GM18498 (cell line): ENCODE data around the gene DBH.

Experiments used
- ATAC-seq: cut with Tn5 transposase; IDR thresholded peaks from one replicate; pipeline ENCODE4 v1.9.1; 2021; ENCODE audit warnings: mild to moderate bottlenecking, moderate library complexity; ENCODE audit not compliant: unreplicated experiment

DBH gene

DNA sequence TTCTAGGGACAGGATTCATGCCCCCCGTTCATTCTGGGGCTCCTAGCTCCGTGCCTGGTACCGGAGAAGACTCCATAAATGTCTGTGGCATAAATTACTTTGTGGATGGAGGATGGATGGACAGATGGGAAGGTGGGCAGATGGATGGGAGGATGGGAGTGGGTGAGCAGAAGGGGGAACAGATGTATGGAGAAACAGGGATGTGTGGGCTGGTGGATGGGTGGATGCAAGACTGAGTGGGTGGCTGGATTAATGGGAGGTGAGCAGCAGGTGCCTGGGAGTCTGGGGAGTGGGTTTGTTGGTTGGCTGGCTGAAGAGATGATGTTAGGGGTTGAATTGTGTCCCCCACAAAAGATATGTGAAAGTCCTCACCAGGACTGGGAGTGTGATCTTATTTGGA, 58.5 kb downstream of the DBH start:
- no peak for ATAC-seq

DNA sequence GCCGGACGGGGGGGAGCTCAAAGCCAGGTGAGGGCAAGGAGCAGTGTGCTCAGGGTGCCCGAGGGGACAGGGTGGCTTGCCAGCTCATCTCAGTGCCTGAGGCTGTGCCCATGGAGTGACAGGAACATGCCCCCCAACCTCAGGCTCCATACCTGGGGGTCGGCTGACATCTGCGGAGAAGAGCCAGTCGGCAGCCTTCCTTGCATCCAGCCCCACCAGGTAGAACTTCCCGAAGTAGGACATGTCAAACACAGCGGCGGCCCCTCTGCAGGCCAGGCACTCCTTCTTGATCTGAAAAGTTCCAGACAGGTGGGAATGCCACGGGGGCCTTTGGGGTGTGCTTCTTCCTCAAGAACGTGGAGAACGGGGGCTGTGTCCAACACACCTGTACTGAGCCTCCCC, 59.9 kb downstream of the DBH start:
- no peak for ATAC-seq

DNA sequence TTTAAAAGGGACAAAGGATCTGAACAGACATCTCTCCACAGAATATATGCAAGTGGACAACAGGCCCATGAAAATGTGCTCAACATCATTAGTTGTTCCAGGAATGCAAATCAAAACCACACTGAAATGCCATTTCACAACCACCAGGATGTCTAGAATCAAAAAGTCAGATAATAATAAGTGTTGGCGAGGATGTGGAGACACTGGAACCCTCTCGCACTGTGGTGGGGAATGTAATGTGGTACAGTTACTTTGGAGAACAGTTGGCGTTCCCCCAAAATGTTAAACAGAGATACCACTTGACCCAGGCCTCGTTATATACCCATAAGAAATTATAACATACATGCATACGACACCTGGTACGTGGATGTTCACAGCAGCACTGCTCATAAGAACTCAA, 63.4 kb downstream of the DBH start:
- no peak for ATAC-seq

DNA sequence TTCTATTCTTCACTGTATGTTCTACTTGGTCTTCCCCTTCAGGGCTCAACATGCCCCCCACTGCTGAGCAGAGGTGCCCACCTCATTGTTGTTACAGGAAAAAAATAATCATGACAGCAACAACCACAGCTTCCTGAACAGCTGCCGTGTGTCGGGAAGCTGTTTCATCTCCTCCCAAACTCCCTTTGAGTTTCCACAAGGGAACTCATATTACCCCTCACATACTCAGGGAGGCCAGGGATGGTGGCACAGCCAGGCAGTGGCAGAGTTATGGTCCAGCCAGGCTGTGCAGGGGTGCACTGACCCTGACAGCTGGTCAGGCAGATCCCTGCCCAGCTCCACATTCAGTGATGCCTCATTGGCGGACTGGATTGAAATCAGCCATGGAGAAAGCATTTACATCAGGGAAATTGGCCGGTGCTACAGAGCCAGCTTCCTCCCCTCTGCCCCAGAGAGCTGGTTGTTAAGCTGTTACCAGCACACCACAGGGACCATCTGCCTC, 64.7 kb downstream of the DBH start:
- no peak for ATAC-seq

DNA sequence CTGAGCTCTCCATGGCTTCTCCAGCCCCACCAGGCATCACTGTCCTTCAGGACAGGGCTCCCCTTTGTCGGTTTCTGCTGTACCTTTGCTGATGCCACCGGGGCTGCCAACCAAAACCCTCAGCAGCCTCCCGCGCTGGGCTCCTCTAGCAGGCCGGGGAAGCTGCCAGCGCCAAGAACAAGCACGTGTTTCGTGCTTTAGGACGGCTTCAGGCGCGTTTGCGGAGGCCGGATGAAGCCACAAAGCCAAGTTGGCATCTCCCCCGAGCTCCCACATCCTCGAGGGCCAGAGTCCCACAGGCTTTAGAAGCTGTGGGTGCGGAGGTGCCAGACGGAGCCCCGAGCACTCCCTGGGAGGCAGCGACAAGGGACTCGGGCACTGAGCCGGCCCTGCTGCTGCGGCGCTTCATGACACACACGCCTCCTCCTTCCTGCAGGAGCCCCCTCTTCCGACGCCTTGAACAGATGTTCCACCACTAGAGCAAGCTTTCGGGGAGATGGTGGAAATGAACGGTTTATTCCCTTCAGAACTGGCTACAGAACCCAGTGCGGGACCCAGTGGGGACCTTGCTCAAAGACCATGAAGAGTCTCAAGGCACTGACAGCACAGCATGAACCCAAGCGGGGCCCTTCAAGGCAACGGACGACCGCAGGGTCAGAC, 65.3 kb downstream of the DBH start:
- no peak for ATAC-seq

DNA sequence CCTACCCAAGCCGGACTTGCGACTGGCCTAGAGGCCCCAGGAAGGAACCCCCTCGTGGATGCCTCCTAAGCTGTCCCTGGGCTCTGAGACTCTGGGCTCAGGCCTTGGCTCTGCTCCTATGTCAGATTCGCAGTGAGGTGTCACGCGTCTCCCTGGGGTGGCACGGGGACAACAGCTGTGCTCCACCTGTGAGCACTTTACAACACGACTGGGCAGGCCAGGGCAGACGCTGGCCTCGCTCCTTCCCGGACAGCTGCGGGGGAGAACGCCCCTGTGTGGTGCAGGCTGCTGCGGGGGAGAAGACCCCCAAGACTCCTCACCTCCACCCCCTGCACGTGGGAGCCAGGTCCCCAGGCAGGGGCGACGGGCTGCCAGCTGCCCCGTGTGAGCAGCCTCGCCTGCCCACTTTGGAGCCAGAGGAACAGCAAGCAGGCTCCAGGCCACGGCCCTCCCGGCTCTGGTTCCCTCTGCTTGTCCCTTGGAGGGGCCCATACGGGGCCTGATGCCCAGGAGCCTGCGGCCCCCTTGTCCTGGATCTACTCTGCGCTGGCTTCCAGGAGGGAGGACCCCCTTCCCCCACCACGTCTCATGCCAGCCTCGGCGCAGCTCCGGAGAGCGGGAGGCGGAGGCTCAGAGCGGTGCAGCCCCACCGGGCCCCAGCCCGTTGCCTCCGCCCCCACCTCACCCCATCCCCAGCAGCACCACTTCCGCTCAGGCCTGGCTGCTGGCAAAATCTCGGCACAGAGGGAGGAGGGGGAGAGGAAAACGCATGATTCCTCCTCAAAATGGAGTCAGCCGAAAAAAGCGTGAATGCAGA, 66.0 kb downstream of the DBH start:
- ATAC-seq: no peak

DNA sequence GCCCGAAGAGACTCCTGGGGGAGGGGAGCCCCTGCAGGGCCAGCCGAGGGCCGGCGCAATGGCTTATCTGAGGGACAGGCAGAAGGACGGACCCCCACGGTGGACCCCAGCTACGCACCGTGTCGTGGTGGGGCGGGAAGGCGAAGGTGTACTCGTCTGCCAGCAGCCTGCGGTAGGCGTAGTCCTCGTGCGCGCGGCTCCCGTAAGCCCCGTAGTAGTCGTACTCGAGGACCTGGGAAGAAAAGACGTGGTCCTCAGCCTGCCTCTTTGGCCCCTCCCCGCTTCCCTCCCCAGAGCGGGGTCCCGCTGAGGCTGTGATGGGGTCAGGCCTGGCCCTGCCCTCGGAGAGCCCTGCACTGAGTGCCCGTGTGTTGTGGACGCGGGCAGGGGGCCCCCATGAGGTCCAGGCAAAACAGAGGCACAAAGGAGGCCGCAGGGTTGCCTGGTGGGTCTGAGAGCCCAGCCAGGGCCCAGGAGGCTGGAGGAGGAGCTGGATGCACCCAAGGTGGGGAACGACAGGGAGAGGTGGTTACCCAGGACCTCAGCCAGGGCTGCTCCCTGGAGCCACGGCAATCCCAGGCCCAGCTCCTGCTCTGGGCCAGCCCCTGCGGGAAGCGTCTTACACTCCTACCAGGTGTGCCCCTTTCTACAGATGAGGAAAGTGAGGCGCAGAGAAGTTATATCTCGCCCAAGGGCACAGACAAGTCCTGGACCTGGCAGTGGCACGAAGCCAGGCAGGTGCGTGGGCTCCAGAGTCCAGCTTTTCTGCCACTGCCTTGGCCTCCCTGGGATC, 66.8 kb downstream of the DBH start:
- ATAC-seq: no peak

DNA sequence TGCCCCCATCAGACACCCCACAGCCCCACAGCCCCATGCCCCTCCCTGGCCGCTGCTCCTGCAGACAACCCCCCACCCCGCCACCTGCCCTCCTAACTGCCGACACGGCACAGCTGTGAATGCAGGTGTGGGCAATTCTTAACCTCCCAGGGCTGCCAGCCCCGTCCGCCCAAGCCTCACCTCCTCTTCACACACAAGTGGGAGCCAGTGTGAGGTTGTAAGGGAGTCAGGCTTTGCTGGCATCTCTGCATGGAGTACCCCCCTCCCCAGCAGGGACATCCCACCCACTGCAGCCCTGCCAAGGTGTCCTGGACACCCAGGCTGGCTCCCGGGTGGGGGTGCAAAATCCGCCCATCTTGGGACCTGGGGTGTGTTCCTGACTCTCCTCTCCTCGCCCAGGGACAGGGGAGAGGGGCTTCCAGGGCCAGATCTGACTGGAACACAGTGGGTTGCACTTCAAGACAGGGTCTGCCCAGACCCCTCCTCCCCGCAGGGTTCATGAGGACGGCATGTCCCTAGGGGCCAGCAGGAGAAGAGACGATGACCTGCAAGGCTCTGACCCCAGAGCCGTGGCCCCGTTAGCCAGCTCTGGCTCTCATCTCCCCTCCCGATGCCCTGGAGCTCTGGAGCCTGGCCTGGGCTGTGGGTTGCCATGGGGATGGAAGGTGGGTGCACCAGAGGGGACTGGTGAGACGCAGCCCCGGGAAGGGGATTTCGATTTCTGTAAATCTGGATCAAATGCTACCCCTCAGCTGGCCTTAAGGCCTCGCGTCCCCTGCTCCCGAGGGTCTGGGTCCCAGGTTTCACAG, 67.6 kb downstream of the DBH start:
- no peak for ATAC-seq

DNA sequence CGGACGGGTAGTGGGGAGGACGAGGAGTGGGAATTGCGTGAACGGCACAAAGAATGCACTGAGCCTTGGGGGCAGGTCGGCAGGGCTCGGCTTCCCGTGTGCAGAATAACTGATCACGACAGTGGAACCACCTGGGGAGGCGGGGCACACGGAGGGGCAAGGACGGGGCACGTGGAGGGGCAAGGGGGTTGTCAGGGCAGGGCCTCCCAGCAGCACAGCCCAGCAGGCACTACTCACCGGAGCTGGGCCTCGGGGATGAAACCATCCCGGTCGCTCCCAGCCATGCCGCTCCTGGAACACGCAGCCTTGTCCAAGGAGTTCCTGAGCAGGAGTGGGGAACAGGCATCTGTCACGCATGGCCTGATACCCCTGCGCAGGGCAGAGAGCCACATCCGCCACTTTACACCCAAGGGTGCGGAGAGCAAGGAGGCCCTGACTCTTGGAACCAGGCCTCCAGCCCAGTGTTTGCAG, 68.6 kb downstream of the DBH start:
- no peak for ATAC-seq

DNA sequence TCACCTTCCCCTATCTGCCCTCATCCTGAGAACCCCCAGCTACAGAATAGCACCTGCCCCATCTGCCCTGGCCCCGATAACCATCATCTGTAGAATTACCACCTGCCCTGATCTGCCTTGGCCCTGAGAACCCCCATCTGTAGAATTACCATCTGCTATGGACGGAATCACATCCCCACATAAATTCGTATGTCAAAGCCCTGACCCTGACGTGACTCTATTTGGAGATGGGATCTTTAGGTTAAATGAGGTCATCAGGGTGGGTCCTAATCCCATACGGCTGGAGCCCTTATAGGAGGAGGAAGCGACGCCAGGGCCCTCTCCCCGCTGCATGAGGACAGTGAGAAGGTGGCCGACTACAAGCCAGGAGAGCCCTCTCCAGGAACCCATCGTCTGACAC, 69.4 kb downstream of the DBH start:
- ATAC-seq: no peak

DNA sequence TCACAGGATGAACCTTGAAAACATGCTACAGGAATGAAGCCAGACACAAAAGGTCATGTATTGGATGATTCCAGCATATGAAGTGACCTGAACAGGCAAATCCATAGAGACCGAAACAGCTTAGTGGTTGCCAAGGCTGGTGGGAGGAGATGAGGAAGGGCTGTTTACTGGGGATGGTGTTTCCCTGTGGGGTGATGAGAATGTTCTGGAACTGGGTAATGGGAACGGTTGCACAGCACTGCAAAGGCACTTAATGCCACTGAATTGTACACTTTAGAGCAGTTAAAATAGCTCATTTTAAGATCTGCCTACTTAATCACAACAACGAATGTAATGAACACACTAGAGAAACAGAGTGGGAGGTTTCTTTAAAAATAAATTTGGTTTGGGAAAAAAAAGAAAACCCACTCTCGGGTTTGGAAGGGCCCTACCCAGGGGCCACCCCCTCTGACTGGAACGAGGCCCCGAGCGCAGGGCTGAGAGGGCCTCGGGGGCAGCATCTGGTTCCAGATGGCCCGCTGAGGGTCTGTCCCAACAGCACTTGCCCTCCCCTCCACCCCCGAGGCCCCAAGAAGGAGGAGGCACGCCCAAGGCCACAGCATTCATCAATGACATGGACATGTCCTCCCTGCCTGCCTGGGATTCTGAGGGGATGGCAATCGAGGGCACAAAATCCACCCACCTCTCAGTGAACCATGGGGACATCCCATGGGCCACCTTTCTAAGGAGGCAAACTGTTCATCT, 70.3 kb downstream of the DBH start:
- no peak for ATAC-seq

DNA sequence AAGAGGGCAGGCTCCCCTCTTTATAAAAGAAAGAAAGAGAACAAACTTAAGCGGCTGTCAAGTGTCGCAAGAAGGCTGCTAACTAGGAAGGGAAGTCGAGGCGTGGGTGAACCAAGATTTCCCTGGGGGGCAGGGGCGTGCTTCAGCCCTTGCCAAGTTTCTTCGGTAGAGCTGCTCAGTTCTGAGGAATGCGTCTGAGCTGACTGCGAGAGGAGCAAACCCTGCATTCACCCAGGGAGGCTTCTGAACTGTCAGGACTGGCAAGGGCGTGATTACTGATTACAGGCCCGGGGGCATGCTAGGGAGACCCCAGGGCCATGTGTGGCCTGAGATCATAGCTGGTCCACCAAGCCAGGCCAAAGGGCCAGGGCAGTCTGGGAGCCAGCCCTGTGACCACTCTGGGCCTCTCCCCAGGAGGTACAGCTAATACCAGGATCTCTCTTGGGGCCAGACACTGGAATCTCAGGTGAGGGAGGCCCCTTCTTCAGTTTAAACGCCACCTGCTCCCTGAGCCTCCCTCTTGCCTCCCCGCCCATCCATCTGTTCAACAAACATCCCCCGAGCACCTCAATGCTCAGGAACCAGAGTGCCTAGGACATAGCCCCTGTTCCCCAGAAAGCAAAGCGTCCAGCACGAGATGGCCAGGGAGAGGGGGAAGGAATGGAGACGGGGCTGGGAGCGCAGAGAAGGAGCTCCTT, 71.1 kb downstream of the DBH start:
- ATAC-seq: no peak

DNA sequence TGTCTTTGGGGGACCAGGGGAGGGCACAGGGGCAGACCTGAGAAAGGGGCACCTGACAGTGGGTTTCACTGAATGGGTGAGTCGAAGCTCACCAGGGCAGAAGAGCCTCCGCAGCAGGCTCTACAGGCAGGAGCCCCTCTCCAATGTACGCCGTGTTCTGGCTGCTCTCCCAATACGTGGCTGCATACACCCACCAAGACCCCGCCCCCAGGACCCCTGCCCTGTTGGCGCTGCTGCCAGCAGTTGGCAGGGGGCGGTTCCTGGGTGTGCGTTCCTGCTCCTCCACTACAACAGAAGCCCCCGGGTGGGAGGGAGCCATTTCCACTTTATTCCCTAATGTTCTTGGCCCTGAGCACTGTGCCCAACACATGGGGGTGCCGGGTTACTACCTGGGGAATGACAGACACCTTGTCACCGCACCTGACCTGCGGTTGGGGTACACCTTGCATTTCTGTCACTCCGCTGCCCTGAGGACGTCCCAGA, 71.6 kb downstream of the DBH start:
- ATAC-seq: no peak

DNA sequence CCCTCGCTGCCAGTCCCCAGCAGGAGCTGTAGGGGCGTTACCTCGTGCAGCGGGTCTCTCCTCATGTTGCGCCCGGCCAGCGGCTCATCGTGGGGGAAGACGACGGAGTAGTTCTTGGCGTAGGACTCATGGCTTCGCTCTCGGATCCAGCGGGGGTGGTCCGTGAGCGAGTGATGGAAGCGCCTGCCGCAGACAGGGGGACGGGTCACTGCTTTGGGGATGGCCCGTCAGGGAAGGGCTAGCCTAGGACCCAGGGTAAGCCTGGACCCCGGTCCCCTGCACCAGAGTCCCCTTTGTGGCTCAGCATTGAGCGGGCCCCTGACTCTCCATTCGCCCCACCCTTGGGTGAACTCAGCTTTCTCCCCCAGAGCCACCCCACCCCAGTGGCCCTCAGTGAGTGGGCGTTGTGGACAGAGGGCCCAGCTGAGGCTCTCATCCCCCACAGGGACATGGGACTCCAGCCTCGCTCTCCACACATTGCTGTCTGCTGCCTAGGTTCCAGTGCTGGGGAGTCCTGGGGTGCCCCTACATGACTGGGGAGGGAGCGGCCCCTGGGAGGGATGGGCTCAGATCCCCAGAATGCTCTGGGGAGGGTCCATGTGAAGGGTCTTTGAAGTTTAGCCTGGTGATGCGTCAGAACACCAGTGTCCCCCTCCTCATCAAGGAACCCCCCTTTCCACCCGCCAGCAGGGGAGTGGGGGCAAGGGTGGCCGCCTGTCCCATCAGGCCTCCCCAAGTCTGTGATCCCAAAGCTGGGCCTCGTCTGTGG, 72.3 kb downstream of the DBH start:
- no peak for ATAC-seq
